ENCODE results near the gene WDFY1. TPM values are rescaled to one million over a fixed set of nuclear protein-coding genes. Genes with fewer than 3 reads are reported as not detected.

The WDFY1 gene
- total RNA-seq, 1 experiment from 2014 or later, result 44.7 TPM

GRCh38 chr2:223914324-223914723 is 30.8 kb downstream of the WDFY1 start:
- no peak overlapping the region for H3K9ac ChIP-seq (ENCODE audit: low read length)
- no peaks in the 10 kb centered on the region for H3K9me3 ChIP-seq (ENCODE audit: control insufficient read depth in 1 of 2, insufficient read depth in 1 of 2, low read depth in 1 of 2, low read length in 2 of 2)
- ATAC-seq, result no peak
- H3K4me3 ChIP-seq (replicated peaks in 1 of 2; ENCODE audit: low read depth in 1 of 2, low read length in 2 of 2), result no peak overlapping the region
- H4K20me1 ChIP-seq (ENCODE audit: insufficient read depth), result no peaks in the 10 kb centered on the region
- no peak overlapping the region for H3K4me2 ChIP-seq (ENCODE audit: low read length)
- no peak overlapping the region for H2AFZ ChIP-seq (ENCODE audit: low read depth, low read length, poor library complexity, severe bottlenecking)
- H3K9me2 ChIP-seq (ENCODE audit: insufficient read depth), result no peaks in the 10 kb centered on the region
- H3K79me2 ChIP-seq (ENCODE audit: insufficient read depth, low read length), result peaks cover 11% of the 10 kb centered on the region; the same call in 1 of the 2 replicates
- TF ChIP-seq ZNF274 (IDR thresholded peaks at IDR 0.05; ENCODE audit: low read depth, low read length) (no peak), CBX3 (IDR thresholded peaks at IDR 0.05; ENCODE audit: low read depth) (no peak), SP1 (IDR thresholded peaks at IDR 0.05; ENCODE audit: low read depth) (no peak), ZFX (IDR thresholded peaks at IDR 0.05) (no peak), YY1 (IDR thresholded peaks at IDR 0.05; ENCODE audit: extremely low read depth, insufficient replicate concordance, low read depth, low read length) (no peak), EZH2 (IDR thresholded peaks at IDR 0.05) (no peak), SRF (IDR thresholded peaks at IDR 0.05; ENCODE audit: low read depth) (no peak), SIN3A (IDR thresholded peaks at IDR 0.05; ENCODE audit: low read depth) (no peak), EZH2phosphoT487 (IDR thresholded peaks at IDR 0.05; ENCODE audit: borderline replicate concordance) (no peak), EGR1 (IDR thresholded peaks at IDR 0.05; ENCODE audit: low read depth) (no peak), ATF3 (IDR thresholded peaks at IDR 0.05) (no peak), POLR2A (IDR thresholded peaks at IDR 0.05; ENCODE audit: borderline replicate concordance, extremely low read depth, insufficient read depth, insufficient read length) (no peak), ELF1 (IDR thresholded peaks at IDR 0.05; ENCODE audit: borderline replicate concordance, low read depth) (no peak), TCF7L2 (IDR thresholded peaks at IDR 0.05; ENCODE audit: borderline replicate concordance, extremely low read depth, insufficient read depth, insufficient read length) (no peak), CEBPB (IDR thresholded peaks at IDR 0.05; ENCODE audit: low read depth) (no peak), JUND (IDR thresholded peaks at IDR 0.05) (no peak)
- TF ChIP-seq, protein P1, sequence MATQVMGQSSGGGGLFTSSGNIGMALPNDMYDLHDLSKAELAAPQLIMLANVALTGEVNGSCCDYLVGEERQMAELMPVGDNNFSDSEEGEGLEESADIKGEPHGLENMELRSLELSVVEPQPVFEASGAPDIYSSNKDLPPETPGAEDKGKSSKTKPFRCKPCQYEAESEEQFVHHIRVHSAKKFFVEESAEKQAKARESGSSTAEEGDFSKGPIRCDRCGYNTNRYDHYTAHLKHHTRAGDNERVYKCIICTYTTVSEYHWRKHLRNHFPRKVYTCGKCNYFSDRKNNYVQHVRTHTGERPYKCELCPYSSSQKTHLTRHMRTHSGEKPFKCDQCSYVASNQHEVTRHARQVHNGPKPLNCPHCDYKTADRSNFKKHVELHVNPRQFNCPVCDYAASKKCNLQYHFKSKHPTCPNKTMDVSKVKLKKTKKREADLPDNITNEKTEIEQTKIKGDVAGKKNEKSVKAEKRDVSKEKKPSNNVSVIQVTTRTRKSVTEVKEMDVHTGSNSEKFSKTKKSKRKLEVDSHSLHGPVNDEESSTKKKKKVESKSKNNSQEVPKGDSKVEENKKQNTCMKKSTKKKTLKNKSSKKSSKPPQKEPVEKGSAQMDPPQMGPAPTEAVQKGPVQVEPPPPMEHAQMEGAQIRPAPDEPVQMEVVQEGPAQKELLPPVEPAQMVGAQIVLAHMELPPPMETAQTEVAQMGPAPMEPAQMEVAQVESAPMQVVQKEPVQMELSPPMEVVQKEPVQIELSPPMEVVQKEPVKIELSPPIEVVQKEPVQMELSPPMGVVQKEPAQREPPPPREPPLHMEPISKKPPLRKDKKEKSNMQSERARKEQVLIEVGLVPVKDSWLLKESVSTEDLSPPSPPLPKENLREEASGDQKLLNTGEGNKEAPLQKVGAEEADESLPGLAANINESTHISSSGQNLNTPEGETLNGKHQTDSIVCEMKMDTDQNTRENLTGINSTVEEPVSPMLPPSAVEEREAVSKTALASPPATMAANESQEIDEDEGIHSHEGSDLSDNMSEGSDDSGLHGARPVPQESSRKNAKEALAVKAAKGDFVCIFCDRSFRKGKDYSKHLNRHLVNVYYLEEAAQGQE (IDR thresholded peaks at IDR 0.05; ENCODE audit: low read depth), result no peak
- TF ChIP-seq, protein P2, sequence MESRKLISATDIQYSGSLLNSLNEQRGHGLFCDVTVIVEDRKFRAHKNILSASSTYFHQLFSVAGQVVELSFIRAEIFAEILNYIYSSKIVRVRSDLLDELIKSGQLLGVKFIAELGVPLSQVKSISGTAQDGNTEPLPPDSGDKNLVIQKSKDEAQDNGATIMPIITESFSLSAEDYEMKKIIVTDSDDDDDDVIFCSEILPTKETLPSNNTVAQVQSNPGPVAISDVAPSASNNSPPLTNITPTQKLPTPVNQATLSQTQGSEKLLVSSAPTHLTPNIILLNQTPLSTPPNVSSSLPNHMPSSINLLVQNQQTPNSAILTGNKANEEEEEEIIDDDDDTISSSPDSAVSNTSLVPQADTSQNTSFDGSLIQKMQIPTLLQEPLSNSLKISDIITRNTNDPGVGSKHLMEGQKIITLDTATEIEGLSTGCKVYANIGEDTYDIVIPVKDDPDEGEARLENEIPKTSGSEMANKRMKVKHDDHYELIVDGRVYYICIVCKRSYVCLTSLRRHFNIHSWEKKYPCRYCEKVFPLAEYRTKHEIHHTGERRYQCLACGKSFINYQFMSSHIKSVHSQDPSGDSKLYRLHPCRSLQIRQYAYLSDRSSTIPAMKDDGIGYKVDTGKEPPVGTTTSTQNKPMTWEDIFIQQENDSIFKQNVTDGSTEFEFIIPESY (IDR thresholded peaks at IDR 0.05; ENCODE audit: extremely low read depth, insufficient replicate concordance, low read length), result no peak
- CTCF ChIA-PET, result no interaction called here
- RAD21 ChIA-PET (ENCODE audit: low non-redundant PET in 1 of 2, low total read pairs in 2 of 2, uncharacterized antibody in 2 of 2, unreplicated experiment in 2 of 2), result no interaction called here
- no peaks in the 10 kb centered on the region for H3K4me1 ChIP-seq (ENCODE audit: control insufficient read depth in 1 of 2, insufficient read depth in 2 of 2, low read length in 2 of 2)
- intact Hi-C loops (cut with micrococcal nuclease), result no loop called here
- peaks cover 3 to 6% of the 10 kb centered on the region in 2 experiments; a peak in 2 of 4 replicates for H3K36me3 ChIP-seq (ENCODE audit: control insufficient read depth in 1 of 2, insufficient read depth in 2 of 2, low read length in 2 of 2)
- no peaks in the 10 kb centered on the region for H3K27me3 ChIP-seq (ENCODE audit: insufficient read depth, low read length)
- no peak for DNase-seq (ENCODE audit: low read depth, low spot score)
- no peak overlapping the region for H3K27ac ChIP-seq (ENCODE audit: low read depth, low read length)
- POLR2A ChIA-PET, result no interaction called here
- no TSS peak for BruUV-seq (replicated peaks)

Data from HCT116 (cell line).